GM23248 (cell line): ENCODE data around the gene GALK2.
"Not testable (repeated sequence)": the region's sequence is repeated elsewhere in the genome, so short reads cannot be mapped to it uniquely, and the experiment has no call there.

Source experiments
- EZH2 ChIP-seq: fragments of 200-600 bp; sonication (generic); IDR thresholded peaks from 2 replicates; pipeline ENCODE4 v1.6.1; 2018; ENCODE audit warnings: antibody characterized with exemption, mild to moderate bottlenecking; ENCODE audit not compliant: insufficient read depth, poor library complexity, severe bottlenecking
- EZH2phosphoT487 ChIP-seq: fragments of 200-600 bp; sonication (generic); IDR thresholded peaks from 2 replicates; pipeline ENCODE4 v1.6.1; 2018; ENCODE audit warnings: antibody characterized with exemption, moderate library complexity, mild to moderate bottlenecking, low read depth; ENCODE audit not compliant: insufficient read depth

DNA sequence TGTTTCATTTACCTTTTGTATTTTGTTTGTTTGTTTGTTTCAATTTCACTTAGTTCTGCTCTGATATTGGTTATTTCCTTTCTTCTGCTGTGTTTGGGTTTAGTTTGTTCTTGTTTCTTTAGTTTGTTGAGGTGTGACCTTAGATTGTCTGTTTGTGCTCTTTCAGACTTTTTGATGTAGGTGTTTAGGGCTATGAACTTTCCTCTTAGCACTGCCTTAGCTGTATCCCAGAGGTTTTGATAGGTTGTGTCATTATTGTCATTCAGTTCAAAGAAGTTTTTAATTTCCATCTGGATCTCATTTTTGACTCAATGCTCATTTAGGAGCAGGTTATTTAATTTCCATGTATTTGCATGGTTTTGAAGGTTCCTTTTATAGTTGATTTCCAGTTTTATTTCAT lies 38.1 kb downstream of the GALK2 start:
- TF ChIP-seq EZH2phosphoT487, EZH2: not testable (repeated sequence)
